Occipital lobe (tissue), 2 donors: ENCODE results near the gene OR7C2. TPM values are rescaled to one million over a fixed set of nuclear protein-coding genes. Genes with fewer than 3 reads are reported as not detected.

Experiments
- DNase-seq: peaks from one replicate; lab custom pipeline; 2025; lab: John Stamatoyannopoulos, UW
- total RNA-seq: library from RNA; depleted of rRNA; stranded (reverse); fragments of >200 nt; gene quantifications from one replicate; pipeline ENCODE4 v1.2.3, GENCODE V29; 2014

OR7C2 gene
- total RNA-seq, 1 donor from 2014 or later, result not detected

GRCh38 chr19:14979476-14980255 lies 38.4 kb downstream of the OR7C2 start, which contains the start of gene SLC1A6:
Gene SLC1A6, minus strand, starts transcription at chr19:14979864. Its CDS starts 6,954 bp downstream, at chr19:14972910.
- no peak for DNase-seq

GRCh38 chr19:14985133-14985532 lies 43.8 kb downstream of the OR7C2 start:
- no peak for DNase-seq

Other genes with a start within 250 kb of the OR7C2 start
- gene ADGRE2, start 162.9 kb upstream of the OR7C2 start, total RNA-seq, result 0.16 TPM
- not detected for gene OR7A5, start 106.3 kb upstream of the OR7C2 start, total RNA-seq
- gene OR7C1, start 106.3 kb upstream of the OR7C2 start, total RNA-seq, result not detected
- gene OR7A10, start 92.6 kb upstream of the OR7C2 start, total RNA-seq, result not detected
- not detected for gene OR7A17, start 55.4 kb upstream of the OR7C2 start, total RNA-seq
- gene SLC1A6, start 38.4 kb downstream of the OR7C2 start, total RNA-seq, result 72.2 TPM
- gene CASP14, start 108.0 kb downstream of the OR7C2 start, total RNA-seq, result not detected
- gene OR1I1, start 140.7 kb downstream of the OR7C2 start, total RNA-seq, result not detected
- 2.5 TPM for gene SYDE1, start 165.9 kb downstream of the OR7C2 start, total RNA-seq